ENCODE measurements around the gene LRFN5.

LRFN5 gene

GRCh38 chr14:41872931-41873685 lies 266.4 kb downstream of the LRFN5 start:
- Histone ChIP-seq H4K20me1 (ENCODE audit: insufficient read depth, low read length, poor library complexity, severe bottlenecking) (no peaks in the 10 kb centered on the region), H3K9ac (ENCODE audit: low read depth, low read length, poor library complexity, severe bottlenecking) (no peak overlapping the region), H3K4me1 (ENCODE audit: insufficient read depth, low read length, poor library complexity, severe bottlenecking) (no peaks in the 10 kb centered on the region), H3K79me2 (ENCODE audit: insufficient read depth, low read length) (no peaks in the 10 kb centered on the region), H3F3A (ENCODE audit: low read depth) (no peaks in the 10 kb centered on the region), H3K9me3 (ENCODE audit: insufficient read depth, low read depth, low read length) (no peaks in the 10 kb centered on the region), H3K4me2 (ENCODE audit: low read depth, low read length, poor library complexity, severe bottlenecking) (no peak overlapping the region), H3K9me2 (replicated peaks; ENCODE audit: low read depth, low read length) (no peaks in the 10 kb centered on the region), H3K27me3 (ENCODE audit: insufficient read depth, low read length, poor library complexity, severe bottlenecking) (no peaks in the 10 kb centered on the region), H3K36me3 (ENCODE audit: insufficient read depth, low read length) (no peaks in the 10 kb centered on the region), H3K4me3 (ENCODE audit: low read length, poor library complexity, severe bottlenecking) (no peak overlapping the region), H2AFZ (ENCODE audit: low read length) (no peak overlapping the region)
- TF ChIP-seq CTCF (conservative IDR thresholded peaks at IDR 0.05; ENCODE audit: low read length) (no peak), EZH2phosphoT487 (IDR thresholded peaks at IDR 0.05; ENCODE audit: borderline replicate concordance) (no peak)

GRCh38 chr14:41873686-41874317 lies 267.1 kb downstream of the LRFN5 start:
- Histone ChIP-seq H4K20me1 (ENCODE audit: insufficient read depth, low read length, poor library complexity, severe bottlenecking) (no peaks in the 10 kb centered on the region), H3K27me3 (ENCODE audit: insufficient read depth, low read length, poor library complexity, severe bottlenecking) (no peaks in the 10 kb centered on the region), H2AFZ (ENCODE audit: low read length) (no peak overlapping the region), H3K9ac (ENCODE audit: low read depth, low read length, poor library complexity, severe bottlenecking) (no peak overlapping the region), H3K4me3 (ENCODE audit: low read length, poor library complexity, severe bottlenecking) (no peak overlapping the region), H3K4me2 (ENCODE audit: low read depth, low read length, poor library complexity, severe bottlenecking) (no peak overlapping the region), H3K36me3 (ENCODE audit: insufficient read depth, low read length) (no peaks in the 10 kb centered on the region), H3K4me1 (ENCODE audit: insufficient read depth, low read length, poor library complexity, severe bottlenecking) (no peaks in the 10 kb centered on the region), H3K9me2 (replicated peaks; ENCODE audit: low read depth, low read length) (no peaks in the 10 kb centered on the region), H3K79me2 (ENCODE audit: insufficient read depth, low read length) (no peaks in the 10 kb centered on the region), H3K9me3 (ENCODE audit: insufficient read depth, low read depth, low read length) (no peaks in the 10 kb centered on the region), H3F3A (ENCODE audit: low read depth) (no peaks in the 10 kb centered on the region)
- TF ChIP-seq EZH2phosphoT487 (IDR thresholded peaks at IDR 0.05; ENCODE audit: borderline replicate concordance) (no peak), CTCF (conservative IDR thresholded peaks at IDR 0.05; ENCODE audit: low read length) (no peak)

- H4K20me1 ChIP-seq (ENCODE audit: insufficient read depth, low read length, poor library complexity, severe bottlenecking), result no peaks in the 10 kb centered on the region
- no peak overlapping the region for H3K9ac ChIP-seq (ENCODE audit: low read depth, low read length, poor library complexity, severe bottlenecking)
- no peak overlapping the region for H3K4me2 ChIP-seq (ENCODE audit: low read depth, low read length, poor library complexity, severe bottlenecking)
- H3K79me2 ChIP-seq (ENCODE audit: insufficient read depth, low read length), result no peaks in the 10 kb centered on the region
- no peaks in the 10 kb centered on the region for H3F3A ChIP-seq (ENCODE audit: low read depth)
- no peak for TF ChIP-seq CTCF (conservative IDR thresholded peaks at IDR 0.05; ENCODE audit: low read length)
- no peak for TF ChIP-seq EZH2phosphoT487 (IDR thresholded peaks at IDR 0.05; ENCODE audit: borderline replicate concordance)
- no peak overlapping the region for H3K4me3 ChIP-seq (ENCODE audit: low read length, poor library complexity, severe bottlenecking)
- H2AFZ ChIP-seq (ENCODE audit: low read length), result no peak overlapping the region
- H3K36me3 ChIP-seq (ENCODE audit: insufficient read depth, low read length), result no peaks in the 10 kb centered on the region
- H3K4me1 ChIP-seq (ENCODE audit: insufficient read depth, low read length, poor library complexity, severe bottlenecking), result no peaks in the 10 kb centered on the region
- no peaks in the 10 kb centered on the region for H3K9me3 ChIP-seq (ENCODE audit: insufficient read depth, low read depth, low read length)
- no peaks in the 10 kb centered on the region for H3K27me3 ChIP-seq (ENCODE audit: insufficient read depth, low read length, poor library complexity, severe bottlenecking)
- no peaks in the 10 kb centered on the region for H3K9me2 ChIP-seq (replicated peaks; ENCODE audit: low read depth, low read length)
These were observed 268.4 kb downstream of the LRFN5 start for GRCh38 chr14:41875116-41875515.

Data from Loucy (cell line).